BE2C (cell line): Measurements from ENCODE around the gene ST6GALNAC1.

ENCODE experiments used
- DNase-seq: peaks from one replicate; pipeline ENCODE4 v3.0.0-alpha.2; 2020
- H3K27me3 ChIP-seq: fragments of 250-450 bp; sonication (Bioruptor Pico); 2 replicates; pipeline ENCODE4 v1.5.1; 2020; ENCODE audit warnings: mild to moderate bottlenecking
- H3K36me3 ChIP-seq: fragments of 250-450 bp; sonication (Bioruptor Pico); 2 replicates; pipeline ENCODE4 v1.5.1; 2020; ENCODE audit warnings: mild to moderate bottlenecking
- H3K4me1 ChIP-seq: fragments of 250-450 bp; sonication (Bioruptor Pico); 2 replicates; pipeline ENCODE4 v1.5.1; 2020
- H3K4me3 ChIP-seq: 2 replicates; pipeline ENCODE4 v1.5.1; 2011; ENCODE audit warnings: low read depth, low read length
- H3K9me3 ChIP-seq: fragments of 250-450 bp; sonication (Bioruptor Pico); 2 replicates; pipeline ENCODE4 v1.5.1; 2020
- CTCF ChIP-seq: IDR thresholded peaks from 2 replicates; pipeline ENCODE4 v1.5.1; 2012; ENCODE audit warnings: mild to moderate bottlenecking, low read depth, low read length

ST6GALNAC1 gene

DNA sequence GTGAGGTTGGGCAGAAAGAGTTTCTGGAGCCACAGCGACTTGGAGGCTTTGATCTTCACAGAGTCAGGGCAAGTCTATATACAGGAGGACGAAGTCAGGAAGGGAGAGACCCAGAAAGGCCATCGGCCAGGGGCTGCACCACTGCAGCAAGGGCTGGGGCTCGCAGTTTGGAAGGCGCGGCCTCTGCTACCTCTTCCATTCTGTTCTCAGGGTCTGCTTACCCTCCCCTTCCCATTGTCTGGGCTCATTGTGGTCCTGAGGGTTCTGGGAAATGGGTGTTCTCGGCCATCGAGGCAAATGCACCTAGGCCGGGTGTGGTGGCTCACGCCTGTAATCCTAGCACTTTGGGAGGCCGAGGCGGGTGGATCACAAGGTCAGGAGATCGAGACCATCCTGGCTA lies 16.0 kb downstream of the ST6GALNAC1 start:
- no peak for TF ChIP-seq CTCF
- Histone ChIP-seq H3K4me1 (peaks cover 3% of the 10 kb centered on the region; the same call in 1 of the 2 replicates), H3K9me3 (no peaks in the 10 kb centered on the region)

DNA sequence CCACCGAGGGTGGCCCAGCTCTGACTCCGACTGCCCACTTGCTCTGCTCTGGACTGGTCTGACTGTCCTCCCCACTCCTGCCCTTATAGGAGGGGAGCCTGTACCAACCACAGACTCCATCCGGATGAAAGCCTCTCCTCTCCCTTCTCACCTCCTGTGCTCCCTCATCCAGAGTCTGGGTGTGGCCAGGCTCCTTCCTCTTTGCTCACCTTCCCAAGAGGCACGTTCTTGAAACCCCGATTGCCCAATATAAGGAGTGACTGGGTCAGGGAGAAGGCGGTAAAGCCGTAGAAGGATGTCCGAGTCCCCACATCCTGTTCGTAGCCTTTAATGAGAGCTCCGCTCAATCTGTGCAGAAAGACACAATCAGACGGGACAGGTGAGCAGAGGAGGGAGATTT lies 17.1 kb downstream of the ST6GALNAC1 start:
- no peak for DNase-seq
- no peak for TF ChIP-seq CTCF
- H3K9me3 ChIP-seq: no peaks in the 10 kb centered on the region
- H3K4me1 ChIP-seq: peaks cover 3% of the 10 kb centered on the region; the same call in 1 of the 2 replicates
- no peaks in the 10 kb centered on the region for H3K36me3 ChIP-seq
- H3K27me3 ChIP-seq: no peaks in the 10 kb centered on the region
- H3K4me3 ChIP-seq: no peak overlapping the region

More for the DNA sequence above, 16.0 kb downstream of the ST6GALNAC1 start:
- H3K4me3 ChIP-seq: no peak overlapping the region
- no peak for DNase-seq
- no peaks in the 10 kb centered on the region for H3K36me3 ChIP-seq
- no peaks in the 10 kb centered on the region for H3K27me3 ChIP-seq

GRCh38 chr17:76625496-76625895 lies 18.1 kb downstream of the ST6GALNAC1 start:
- no peak for DNase-seq
- Histone ChIP-seq H3K36me3 (no peaks in the 10 kb centered on the region), H3K27me3 (no peaks in the 10 kb centered on the region), H3K9me3 (no peaks in the 10 kb centered on the region), H3K4me3 (no peak overlapping the region), H3K4me1 (peaks cover 3% of the 10 kb centered on the region; the same call in 1 of the 2 replicates)
- no peak for TF ChIP-seq CTCF

- TF ChIP-seq CTCF: peak; percentile 93
- Histone ChIP-seq H3K4me1 (peaks cover 3% of the 10 kb centered on the region; the same call in 1 of the 2 replicates), H3K9me3 (no peaks in the 10 kb centered on the region), H3K4me3 (no peak overlapping the region), H3K27me3 (no peaks in the 10 kb centered on the region), H3K36me3 (no peaks in the 10 kb centered on the region)
- peak; percentile 82 for DNase-seq
Measured at GRCh38 chr17:76623271-76624146, 20.0 kb downstream of the ST6GALNAC1 start.

DNA sequence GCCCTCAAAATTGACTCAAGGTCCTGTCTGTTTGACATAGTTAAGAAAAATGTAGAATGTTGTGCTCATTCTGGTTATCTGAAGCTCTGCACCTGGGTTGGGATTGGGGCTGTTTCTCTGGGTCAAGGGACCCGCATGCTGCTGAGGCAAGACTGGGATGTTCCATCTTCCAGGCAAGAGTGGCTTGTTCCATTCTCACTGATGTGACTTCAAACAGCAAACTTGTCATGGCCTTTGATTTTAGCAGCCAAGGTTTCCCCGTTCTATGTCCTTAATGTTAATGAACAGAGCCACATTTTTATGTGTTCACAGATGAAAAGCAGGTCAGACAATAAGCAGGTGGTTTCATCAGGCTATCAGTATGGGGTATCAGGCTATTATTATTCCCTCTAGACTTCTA lies 25.7 kb downstream of the ST6GALNAC1 start:
- no peaks in the 10 kb centered on the region for H3K27me3 ChIP-seq
- no peaks in the 10 kb centered on the region for H3K4me1 ChIP-seq
- H3K36me3 ChIP-seq: no peaks in the 10 kb centered on the region
- no peak for DNase-seq
- H3K9me3 ChIP-seq: peaks cover 6% of the 10 kb centered on the region
- H3K4me3 ChIP-seq: no peak overlapping the region
- TF ChIP-seq CTCF: no peak
